ENCODE measurements around the gene CRHR1.
"Not testable (repeated sequence)": the region's sequence is repeated elsewhere in the genome, so short reads cannot be mapped to it uniquely, and the experiment has no call there.

CRHR1 gene

GRCh38 chr17:45743626-45744326, 40.3 kb upstream of the CRHR1 start:
- peaks cover 59% of the 10 kb centered on the region for H3K27me3 Mint-ChIP-seq (ENCODE audit: low read depth, poor library complexity)
- H3K27ac Mint-ChIP-seq: no peak overlapping the region
- peaks cover 20% of the 10 kb centered on the region for H3K4me1 Mint-ChIP-seq
- TF ChIP-seq CTCF (IDR thresholded peaks at IDR 0.05): no peak
- no peaks in the 10 kb centered on the region for H3K36me3 Mint-ChIP-seq (ENCODE audit: low read depth)
- H3K9me3 Mint-ChIP-seq: no peaks in the 10 kb centered on the region
- no peak for DNase-seq
- no peak overlapping the region for H3K4me3 Mint-ChIP-seq

- H3K27ac Mint-ChIP-seq; DNase-seq; H3K4me3 Mint-ChIP-seq; H3K36me3 Mint-ChIP-seq (ENCODE audit: low read depth); H3K9me3 Mint-ChIP-seq: not testable (repeated sequence)
- H3K27me3 Mint-ChIP-seq (ENCODE audit: low read depth, poor library complexity): peaks cover 56% of the 10 kb centered on the region
- peaks cover 14% of the 10 kb centered on the region for H3K4me1 Mint-ChIP-seq
Measured at GRCh38 chr17:45744826-45745225, 39.3 kb upstream of the CRHR1 start.

GRCh38 chr17:45745601-45746494, 38.3 kb upstream of the CRHR1 start:
- TF ChIP-seq CTCF (IDR thresholded peaks at IDR 0.05): no peak
- H3K36me3 Mint-ChIP-seq (ENCODE audit: low read depth): no peaks in the 10 kb centered on the region
- H3K27ac Mint-ChIP-seq: no peak overlapping the region
- H3K4me3 Mint-ChIP-seq: no peak overlapping the region
- H3K4me1 Mint-ChIP-seq: peaks cover 4% of the 10 kb centered on the region
- DNase-seq: no peak
- H3K27me3 Mint-ChIP-seq (ENCODE audit: low read depth, poor library complexity): peaks cover 58% of the 10 kb centered on the region
- no peaks in the 10 kb centered on the region for H3K9me3 Mint-ChIP-seq

GRCh38 chr17:45747911-45748310, 36.2 kb upstream of the CRHR1 start:
- Mint-ChIP-seq H3K9me3 (no peaks in the 10 kb centered on the region), H3K27me3 (ENCODE audit: low read depth, poor library complexity) (peaks cover 48% of the 10 kb centered on the region)

GRCh38 chr17:45748731-45749310, 35.3 kb upstream of the CRHR1 start:
- no peak for TF ChIP-seq CTCF (IDR thresholded peaks at IDR 0.05)
- H3K4me3 Mint-ChIP-seq: no peak overlapping the region
- no peak for DNase-seq
- no peaks in the 10 kb centered on the region for H3K4me1 Mint-ChIP-seq
- peaks cover 39% of the 10 kb centered on the region for H3K27me3 Mint-ChIP-seq (ENCODE audit: low read depth, poor library complexity)
- H3K27ac Mint-ChIP-seq: no peak overlapping the region
- no peaks in the 10 kb centered on the region for H3K9me3 Mint-ChIP-seq
- H3K36me3 Mint-ChIP-seq (ENCODE audit: low read depth): no peaks in the 10 kb centered on the region

More at GRCh38 chr17:45747911-45748310, 36.2 kb upstream of the CRHR1 start:
- no peak for DNase-seq
- no peaks in the 10 kb centered on the region for H3K36me3 Mint-ChIP-seq (ENCODE audit: low read depth)
- no peaks in the 10 kb centered on the region for H3K4me1 Mint-ChIP-seq
- H3K4me3 Mint-ChIP-seq: no peak overlapping the region
- H3K27ac Mint-ChIP-seq: no peak overlapping the region
- no peak for TF ChIP-seq CTCF (IDR thresholded peaks at IDR 0.05)

- no peak for DNase-seq
- Mint-ChIP-seq H3K27ac (no peak overlapping the region), H3K4me1 (no peaks in the 10 kb centered on the region), H3K27me3 (ENCODE audit: low read depth, poor library complexity) (peaks cover 38% of the 10 kb centered on the region), H3K4me3 (no peak overlapping the region), H3K9me3 (no peaks in the 10 kb centered on the region), H3K36me3 (ENCODE audit: low read depth) (no peaks in the 10 kb centered on the region)
- TF ChIP-seq CTCF (IDR thresholded peaks at IDR 0.05): no peak
Measured at GRCh38 chr17:45749831-45750335, 34.2 kb upstream of the CRHR1 start.
